H9 (cell line): ENCODE results near the gene CTLA4. TPM values are rescaled to one million over a fixed set of nuclear protein-coding genes. Genes with fewer than 3 reads are reported as not detected.

Experiments used
- DNase-seq: peaks from one replicate; pipeline ENCODE4 v3.0.0-alpha.2; 2017
- H2AFZ ChIP-seq: one replicate; pipeline ENCODE4 v1.6.1; 2013; ENCODE audit warnings: mild to moderate bottlenecking, low read length, control low read depth, moderate library complexity
- H2AK5ac ChIP-seq: 2 replicates; pipeline ENCODE4 v1.6.1; 2013; ENCODE audit warnings: low read length, control low read depth, mixed read lengths; ENCODE audit not compliant: insufficient read length
- H2BK120ac ChIP-seq: one replicate; pipeline ENCODE4 v1.6.1; 2013; ENCODE audit warnings: low read depth, mild to moderate bottlenecking, low read length, control low read depth, inconsistent platforms; ENCODE audit not compliant: poor library complexity, severe bottlenecking
- H2BK12ac ChIP-seq: 2 replicates; pipeline ENCODE4 v1.6.1; 2013; ENCODE audit warnings: low read length, control low read depth, mixed read lengths, low read depth; ENCODE audit not compliant: insufficient read length
- H2BK15ac ChIP-seq: 2 replicates; pipeline ENCODE4 v1.6.1; 2013; ENCODE audit warnings: low read depth, low read length, control low read depth
- H2BK20ac ChIP-seq: one replicate; pipeline ENCODE4 v1.6.1; 2013; ENCODE audit warnings: low read depth, mild to moderate bottlenecking, low read length, control low read depth, inconsistent platforms; ENCODE audit not compliant: poor library complexity, severe bottlenecking
- H2BK5ac ChIP-seq: 2 replicates; pipeline ENCODE4 v1.6.1; 2013; ENCODE audit warnings: low read length, control low read depth, mixed read lengths; ENCODE audit not compliant: insufficient read length
- H3K14ac ChIP-seq: 2 replicates; pipeline ENCODE4 v1.6.1; 2013; ENCODE audit warnings: low read length, control low read depth; ENCODE audit not compliant: insufficient read depth
- H3K18ac ChIP-seq: 2 replicates; pipeline ENCODE4 v1.6.1; 2013; ENCODE audit warnings: low read depth, mild to moderate bottlenecking, mixed read lengths, low read length, control low read depth; ENCODE audit not compliant: insufficient read length
- H3K23ac ChIP-seq: 2 replicates; pipeline ENCODE4 v1.6.1; 2013; ENCODE audit warnings: low read length, control low read depth, mixed read lengths, low read depth; ENCODE audit not compliant: insufficient read length
- H3K23me2 ChIP-seq: 2 replicates; pipeline ENCODE4 v1.6.1; 2013; ENCODE audit warnings: low read depth, mild to moderate bottlenecking, mixed read lengths, low read length, control low read depth; ENCODE audit not compliant: insufficient read length, poor library complexity, severe bottlenecking
- H3K27ac ChIP-seq: 2 replicates; pipeline ENCODE4 v1.5.1; 2013; ENCODE audit warnings: low read length, control low read depth, mixed read lengths, low read depth; ENCODE audit not compliant: insufficient read length
- H3K27me3 ChIP-seq: 2 replicates; pipeline ENCODE4 v1.6.1; 2013; ENCODE audit warnings: low read length, control low read depth, inconsistent platforms; ENCODE audit not compliant: insufficient read depth
- H3K4ac ChIP-seq: 2 replicates; pipeline ENCODE4 v1.6.1; 2013; ENCODE audit warnings: low read depth, mild to moderate bottlenecking, control low read depth, inconsistent platforms, low read length, moderate library complexity
- H3K4me1 ChIP-seq: 2 replicates; pipeline ENCODE4 v1.6.1; 2013; ENCODE audit warnings: low read length, control low read depth, inconsistent platforms; ENCODE audit not compliant: insufficient read depth
- H3K4me2 ChIP-seq: 2 replicates; pipeline ENCODE4 v1.6.1; 2013; ENCODE audit warnings: low read length, control low read depth, mixed read lengths; ENCODE audit not compliant: insufficient read length, insufficient read depth
- H3K56ac ChIP-seq: 2 replicates; pipeline ENCODE4 v1.6.1; 2013; ENCODE audit warnings: low read depth, mild to moderate bottlenecking, mixed read lengths, low read length, control low read depth; ENCODE audit not compliant: insufficient read length
- H3K79me1 ChIP-seq: 2 replicates; pipeline ENCODE4 v1.6.1; 2013; ENCODE audit warnings: low read depth, mild to moderate bottlenecking, moderate library complexity, low read length, control low read depth, inconsistent platforms; ENCODE audit not compliant: insufficient read depth, poor library complexity, severe bottlenecking
- H3K79me2 ChIP-seq: 2 replicates; pipeline ENCODE4 v1.6.1; 2013; ENCODE audit warnings: low read length, control low read depth, inconsistent platforms; ENCODE audit not compliant: insufficient read depth
- H3K9ac ChIP-seq: 2 replicates; pipeline ENCODE4 v1.6.1; 2013; ENCODE audit warnings: low read length, control low read depth, mixed read lengths; ENCODE audit not compliant: insufficient read length; ENCODE audit errors: extremely low read depth
- H3K9me3 ChIP-seq: one replicate; pipeline ENCODE4 v1.6.1; 2013; ENCODE audit warnings: low read depth, low read length, inconsistent platforms; ENCODE audit not compliant: control insufficient read depth
- H3T11ph ChIP-seq: one replicate; pipeline ENCODE4 v1.6.1; 2013; ENCODE audit warnings: mild to moderate bottlenecking, low read length, control low read depth, inconsistent platforms
- H4K20me1 ChIP-seq: one replicate; pipeline ENCODE4 v1.6.1; 2013; ENCODE audit not compliant: control insufficient read depth, insufficient read length, insufficient read depth
- H4K5ac ChIP-seq: 2 replicates; pipeline ENCODE4 v1.6.1; 2013; ENCODE audit warnings: low read depth, mild to moderate bottlenecking, mixed read lengths, low read length, control low read depth; ENCODE audit not compliant: insufficient read length
- H4K8ac ChIP-seq: replicated peaks from 2 replicates; pipeline ENCODE4 v1.6.1; 2013; ENCODE audit warnings: low read length, control low read depth, mixed read lengths, low read depth; ENCODE audit not compliant: insufficient read length
- H4K91ac ChIP-seq: 2 replicates; pipeline ENCODE4 v1.6.1; 2013; ENCODE audit warnings: low read depth, mild to moderate bottlenecking, moderate library complexity, mixed read lengths, low read length, control low read depth; ENCODE audit not compliant: insufficient read length
- H3K27ac Mint-ChIP-seq, 3 experiments: 2 replicates in 2 of 3; 3 replicates in 1 of 3; pipeline ENCODE4 v1.8.0; 2020 to 2021; ENCODE audit warnings: mixed read lengths in 3 of 3, mild to moderate bottlenecking in 1 of 3, moderate library complexity in 1 of 3
- H3K27me3 Mint-ChIP-seq: 2 replicates; pipeline ENCODE4 v1.8.0; 2021; ENCODE audit warnings: low read depth, mild to moderate bottlenecking, moderate library complexity, mixed read lengths
- H3K36me3 Mint-ChIP-seq, 3 experiments: 2 replicates in 2 of 3; 3 replicates in 1 of 3; pipeline ENCODE4 v1.8.0; 2020 to 2021; ENCODE audit warnings: low read depth in 3 of 3, mixed read lengths in 3 of 3; ENCODE audit not compliant: insufficient read depth in 1 of 3
- H3K4me1 Mint-ChIP-seq, 2 experiments: 2 replicates each; pipeline ENCODE4 v1.8.0; 2020; ENCODE audit warnings: mixed read lengths in 2 of 2
- H3K4me3 Mint-ChIP-seq, 2 experiments: 2 replicates in 1 of 2; 3 replicates in 1 of 2; pipeline ENCODE4 v1.8.0; 2020 to 2021; ENCODE audit warnings: mild to moderate bottlenecking in 2 of 2, mixed read lengths in 2 of 2, moderate library complexity in 1 of 2
- H3K9me3 Mint-ChIP-seq, 2 experiments: 2 replicates in 1 of 2; 3 replicates in 1 of 2; pipeline ENCODE4 v1.8.0; 2020; ENCODE audit warnings: mild to moderate bottlenecking in 2 of 2, mixed read lengths in 2 of 2, moderate library complexity in 1 of 2
- WGBS: extraction: QIAGEN DNeasy Blood & Tissue Kit; methylation state at CpG from one replicate; pipeline ENCODE4 v1.1.7; 2013; ENCODE audit warnings: missing lambda C conversion rate, low lambda C conversion rate, mixed read lengths; ENCODE audit not compliant: insufficient read length; ENCODE audit errors: extremely low coverage; 5-methylcytosine and 5-hydroxymethylcytosine counted together
- total RNA-seq: library from RNA; stranded (reverse); gene quantifications from 2 replicates; pipeline ENCODE4 v1.2.1, GENCODE V29; 2021
- TF ChIP-seq, protein P1 (sequence below): fragments of 200-600 bp; sonication (generic); conservative IDR thresholded peaks from 3 replicates; pipeline ENCODE4 v1.8.0; 2021; ENCODE audit warnings: antibody characterized with exemption, mild to moderate bottlenecking

CTLA4 gene
- total RNA-seq, 1 experiment from 2014 or later: not detected

- no peak overlapping the region for H3K56ac ChIP-seq
- H3K4me3 Mint-ChIP-seq: no peak overlapping the region
- H3K9ac ChIP-seq: no peak overlapping the region
- no peak overlapping the region for H4K8ac ChIP-seq
- H3K79me2 ChIP-seq: no peaks in the 10 kb centered on the region
- H3K79me1 ChIP-seq: no peaks in the 10 kb centered on the region
- H3K4me1 ChIP-seq: no peaks in the 10 kb centered on the region
- no peak overlapping the region for H4K5ac ChIP-seq
- no peaks in the 10 kb centered on the region for H3K36me3 Mint-ChIP-seq
- no peaks in the 10 kb centered on the region for H4K20me1 ChIP-seq
- no peak overlapping the region for H2BK15ac ChIP-seq
- H4K91ac ChIP-seq: no peak overlapping the region
- no peak overlapping the region for H2BK12ac ChIP-seq
- no peaks in the 10 kb centered on the region for H3K23me2 ChIP-seq
- no peak overlapping the region for H3T11ph ChIP-seq
- H3K9me3 Mint-ChIP-seq: no peaks in the 10 kb centered on the region; a peak in 1 of 5 replicates
- H2BK5ac ChIP-seq: no peak overlapping the region
- no peak overlapping the region for H3K27ac ChIP-seq
- H3K4me1 Mint-ChIP-seq: peaks cover 4 to 5% of the 10 kb centered on the region in 2 experiments; a peak in 2 of 4 replicates
- no peak overlapping the region for H3K23ac ChIP-seq
- H2AK5ac ChIP-seq: no peak overlapping the region
- peak overlapping the region in 1 of 3 experiments; percentile 46; a peak in 1 of 7 replicates for H3K27ac Mint-ChIP-seq
- H2AFZ ChIP-seq: no peak overlapping the region
- no peaks in the 10 kb centered on the region for H3K9me3 ChIP-seq
- no peak overlapping the region for H2BK120ac ChIP-seq
- no peak overlapping the region; the same call in 1 of the 2 replicates for H3K14ac ChIP-seq
- H3K27me3 ChIP-seq: no peaks in the 10 kb centered on the region
- no peak overlapping the region for H3K4me2 ChIP-seq
- no peak for DNase-seq
- H3K18ac ChIP-seq: no peak overlapping the region
- H3K27me3 Mint-ChIP-seq: peaks cover 4% of the 10 kb centered on the region
- TF ChIP-seq, protein P1, sequence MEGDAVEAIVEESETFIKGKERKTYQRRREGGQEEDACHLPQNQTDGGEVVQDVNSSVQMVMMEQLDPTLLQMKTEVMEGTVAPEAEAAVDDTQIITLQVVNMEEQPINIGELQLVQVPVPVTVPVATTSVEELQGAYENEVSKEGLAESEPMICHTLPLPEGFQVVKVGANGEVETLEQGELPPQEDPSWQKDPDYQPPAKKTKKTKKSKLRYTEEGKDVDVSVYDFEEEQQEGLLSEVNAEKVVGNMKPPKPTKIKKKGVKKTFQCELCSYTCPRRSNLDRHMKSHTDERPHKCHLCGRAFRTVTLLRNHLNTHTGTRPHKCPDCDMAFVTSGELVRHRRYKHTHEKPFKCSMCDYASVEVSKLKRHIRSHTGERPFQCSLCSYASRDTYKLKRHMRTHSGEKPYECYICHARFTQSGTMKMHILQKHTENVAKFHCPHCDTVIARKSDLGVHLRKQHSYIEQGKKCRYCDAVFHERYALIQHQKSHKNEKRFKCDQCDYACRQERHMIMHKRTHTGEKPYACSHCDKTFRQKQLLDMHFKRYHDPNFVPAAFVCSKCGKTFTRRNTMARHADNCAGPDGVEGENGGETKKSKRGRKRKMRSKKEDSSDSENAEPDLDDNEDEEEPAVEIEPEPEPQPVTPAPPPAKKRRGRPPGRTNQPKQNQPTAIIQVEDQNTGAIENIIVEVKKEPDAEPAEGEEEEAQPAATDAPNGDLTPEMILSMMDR: no peak
- H3K4ac ChIP-seq: no peak overlapping the region
- H2BK20ac ChIP-seq: no peak overlapping the region
- no CpG with 5 or more reads among the region's 6 CpGs for WGBS
Observed at GRCh38 chr2:203869223-203870042, 1.9 kb downstream of the CTLA4 start.
